CD4-positive, alpha-beta memory T cell (primary cell): ENCODE measurements around the gene ADGRB3. TPM values are rescaled to one million over a fixed set of nuclear protein-coding genes. Genes with fewer than 3 reads are reported as not detected.

Experiments used
- CTCF ChIA-PET: fragments of 350-600 bp; sonication (Branson Sonifier 250); formaldehyde crosslinking; loops from one replicate; lab custom pipeline; 2021; ENCODE audit warnings: inconsistent platforms; ENCODE audit not compliant: partially characterized antibody; lab: Charles Lee
- POLR2A ChIA-PET: fragments of 350-600 bp; sonication (Branson Sonifier 250); formaldehyde crosslinking; loops from one replicate; lab custom pipeline; 2021; ENCODE audit not compliant: partially characterized antibody; lab: Charles Lee
- DNase-seq, 5 donors: peaks; one replicate each; pipeline versions ENCODE4 v3.0.0 to v3.0.0-alpha.2; 2020 to 2022; ENCODE audit warnings: mixed read lengths in 1 of 5
- H3K27ac ChIP-seq: one replicate; pipeline ENCODE4 v1.7.0; 2013; ENCODE audit warnings: low read depth, low read length
- H3K27me3 ChIP-seq: 2 replicates; pipeline ENCODE4 v1.7.0; 2013; ENCODE audit warnings: mild to moderate bottlenecking, low read length, moderate library complexity; ENCODE audit not compliant: insufficient read depth
- H3K36me3 ChIP-seq: 2 replicates; pipeline ENCODE4 v1.7.0; 2013; ENCODE audit warnings: mild to moderate bottlenecking, low read length, moderate library complexity; ENCODE audit not compliant: insufficient read depth
- H3K4me1 ChIP-seq: 2 replicates; pipeline ENCODE4 v1.7.0; 2013; ENCODE audit warnings: mild to moderate bottlenecking, low read length, moderate library complexity; ENCODE audit not compliant: insufficient read depth
- H3K4me3 ChIP-seq, 2 donors: one replicate each; pipeline ENCODE4 v1.7.0; 2013; ENCODE audit warnings: low read length in 2 of 2, mild to moderate bottlenecking in 1 of 2
- H3K9me3 ChIP-seq, 2 donors: one replicate each; pipeline ENCODE4 v1.7.0; 2013; ENCODE audit warnings: low read length in 2 of 2, control low read depth in 1 of 2; ENCODE audit not compliant: control insufficient read depth in 1 of 2
- H3K27ac Mint-ChIP-seq, 7 donors: one replicate each; pipeline ENCODE4 v1.8.0; 2020 to 2021; ENCODE audit warnings: mixed read lengths in 7 of 7, mild to moderate bottlenecking in 6 of 7, inconsistent platforms in 3 of 7, moderate library complexity in 3 of 7
- H3K27me3 Mint-ChIP-seq, 2 donors: one replicate each; pipeline ENCODE4 v1.8.0; 2020 to 2021; ENCODE audit warnings: mixed read lengths in 2 of 2
- H3K36me3 Mint-ChIP-seq, 2 donors: one replicate each; pipeline ENCODE4 v1.8.0; 2020 to 2021; ENCODE audit warnings: mixed read lengths in 2 of 2, inconsistent platforms in 1 of 2, mild to moderate bottlenecking in 1 of 2
- H3K4me1 Mint-ChIP-seq, 4 donors: one replicate each; pipeline ENCODE4 v1.8.0; 2020 to 2021; ENCODE audit warnings: mixed read lengths in 4 of 4, mild to moderate bottlenecking in 1 of 4
- H3K4me3 Mint-ChIP-seq, 8 donors: one replicate each; pipeline ENCODE4 v1.8.0; 2020 to 2021; ENCODE audit warnings: mixed read lengths in 8 of 8, mild to moderate bottlenecking in 7 of 8, moderate library complexity in 6 of 8, inconsistent platforms in 3 of 8
- H3K9me3 Mint-ChIP-seq, 8 donors: one replicate each; pipeline ENCODE4 v1.8.0; 2020 to 2021; ENCODE audit warnings: mixed read lengths in 8 of 8, mild to moderate bottlenecking in 5 of 8, inconsistent platforms in 3 of 8, moderate library complexity in 1 of 8
- intact Hi-C: fragments of 100-400 bp; cut with micrococcal nuclease; formaldehyde crosslinking; loops from one replicate; pipeline ENCODE4 v1.15.1; 2023
- polyA plus RNA-seq, 2 donors: library from polyadenylated mRNA; unstranded; fragments of 300-500 nt; fragmentation: Illumina TruSeq; gene quantifications; one replicate each; pipeline ENCODE4 v1.2.3, GENCODE V29; 2021
- total RNA-seq, 2 experiments: library from RNA; stranded (reverse); gene quantifications; one replicate each; pipeline ENCODE4 v1.2.3, GENCODE V29; 2021

The ADGRB3 gene
- total and polyA plus RNA-seq, 4 experiments from 2014 or later, result not detected

- Mint-ChIP-seq H3K4me3 (no peak overlapping the region), H3K4me1 (no peaks in the 10 kb centered on the region), H3K9me3 (peaks cover 0 to 2% (median 0%) of the 10 kb centered on the region in 8 donors), H3K27ac (peak overlapping the region in 1 of 7 donors; percentile 3), H3K36me3 (no peaks in the 10 kb centered on the region), H3K27me3 (no peaks in the 10 kb centered on the region)
- Histone ChIP-seq H3K9me3 (no peaks in the 10 kb centered on the region), H3K27me3 (no peaks in the 10 kb centered on the region), H3K4me1 (no peaks in the 10 kb centered on the region), H3K36me3 (no peaks in the 10 kb centered on the region), H3K4me3 (no peak overlapping the region), H3K27ac (no peak overlapping the region)
- no peak for DNase-seq
- ChIA-PET POLR2A (no interaction called here), CTCF (no interaction called here)
- intact Hi-C loops, result no loop called here
These were observed 358.8 kb downstream of the ADGRB3 start for GRCh38 chr6:68993911-68994310.

- Histone ChIP-seq H3K9me3 (no peaks in the 10 kb centered on the region), H3K36me3 (no peaks in the 10 kb centered on the region), H3K27ac (no peak overlapping the region), H3K27me3 (no peaks in the 10 kb centered on the region), H3K4me1 (no peaks in the 10 kb centered on the region), H3K4me3 (no peak overlapping the region)
- Mint-ChIP-seq H3K9me3 (peaks cover 0 to 2% (median 0%) of the 10 kb centered on the region in 8 donors), H3K36me3 (no peaks in the 10 kb centered on the region), H3K4me3 (no peak overlapping the region), H3K4me1 (no peaks in the 10 kb centered on the region), H3K27ac (no peak overlapping the region), H3K27me3 (no peaks in the 10 kb centered on the region)
- DNase-seq, result no peak
- CTCF ChIA-PET, result no interaction called here
- POLR2A ChIA-PET, result no interaction called here
- intact Hi-C loops, result no loop called here
These were observed 359.4 kb downstream of the ADGRB3 start for GRCh38 chr6:68994521-68994920.

- Mint-ChIP-seq H3K4me1 (no peaks in the 10 kb centered on the region), H3K27me3 (no peaks in the 10 kb centered on the region), H3K27ac (no peak overlapping the region), H3K4me3 (no peak overlapping the region), H3K36me3 (no peaks in the 10 kb centered on the region), H3K9me3 (peaks cover 0 to 8% (median 2%) of the 10 kb centered on the region in 8 donors)
- H3K27ac ChIP-seq, result no peak overlapping the region
- H3K4me1 ChIP-seq, result no peaks in the 10 kb centered on the region
- no peak overlapping the region for H3K4me3 ChIP-seq
- H3K27me3 ChIP-seq, result no peaks in the 10 kb centered on the region
- ChIA-PET POLR2A (no interaction called here), CTCF (no interaction called here)
- no peaks in the 10 kb centered on the region for H3K36me3 ChIP-seq
- intact Hi-C loops, result no loop called here
- no peak for DNase-seq
- no peaks in the 10 kb centered on the region for H3K9me3 ChIP-seq
These were observed 370.1 kb downstream of the ADGRB3 start for GRCh38 chr6:69005199-69005598.

- no peaks in the 10 kb centered on the region for H3K4me1 ChIP-seq
- Mint-ChIP-seq H3K4me3 (no peak overlapping the region), H3K27ac (no peak overlapping the region), H3K27me3 (no peaks in the 10 kb centered on the region), H3K36me3 (no peaks in the 10 kb centered on the region), H3K9me3 (peaks cover 0 to 6% (median under 1%) of the 10 kb centered on the region in 8 donors), H3K4me1 (peaks cover 0 to under 1% (median 0%) of the 10 kb centered on the region in 4 donors)
- no peak for DNase-seq
- ChIA-PET POLR2A (no interaction called here), CTCF (no interaction called here)
- no peaks in the 10 kb centered on the region for H3K27me3 ChIP-seq
- intact Hi-C loops, result no loop called here
- no peaks in the 10 kb centered on the region for H3K9me3 ChIP-seq
- no peaks in the 10 kb centered on the region for H3K36me3 ChIP-seq
- H3K4me3 ChIP-seq, result no peak overlapping the region
- no peak overlapping the region for H3K27ac ChIP-seq
These were observed 372.7 kb downstream of the ADGRB3 start for GRCh38 chr6:69007781-69008180.

GRCh38 chr6:69012211-69012610 lies 377.1 kb downstream of the ADGRB3 start:
- Histone ChIP-seq H3K4me3 (no peak overlapping the region), H3K27me3 (no peaks in the 10 kb centered on the region), H3K4me1 (no peaks in the 10 kb centered on the region), H3K36me3 (no peaks in the 10 kb centered on the region), H3K9me3 (no peaks in the 10 kb centered on the region), H3K27ac (no peak overlapping the region)
- Mint-ChIP-seq H3K4me3 (no peak overlapping the region), H3K36me3 (no peaks in the 10 kb centered on the region), H3K4me1 (peaks cover 0 to 1% (median 0%) of the 10 kb centered on the region in 4 donors), H3K9me3 (peaks cover 0 to 3% (median 0%) of the 10 kb centered on the region in 8 donors), H3K27ac (no peak overlapping the region), H3K27me3 (no peaks in the 10 kb centered on the region)
- DNase-seq, result no peak
- CTCF ChIA-PET, result no interaction called here
- POLR2A ChIA-PET, result no interaction called here
- intact Hi-C loops, result no loop called here

- intact Hi-C loops, result no loop called here
- DNase-seq, result no peak
- CTCF ChIA-PET, result no interaction called here
- Mint-ChIP-seq H3K36me3 (no peaks in the 10 kb centered on the region), H3K4me1 (peaks cover 0 to 1% (median 0%) of the 10 kb centered on the region in 4 donors), H3K9me3 (peaks cover 0 to 3% (median 0%) of the 10 kb centered on the region in 8 donors), H3K27ac (no peak overlapping the region), H3K4me3 (no peak overlapping the region), H3K27me3 (no peaks in the 10 kb centered on the region)
- H3K9me3 ChIP-seq, result no peaks in the 10 kb centered on the region
- H3K4me1 ChIP-seq, result no peaks in the 10 kb centered on the region
- no peaks in the 10 kb centered on the region for H3K36me3 ChIP-seq
- POLR2A ChIA-PET, result no interaction called here
- H3K4me3 ChIP-seq, result no peak overlapping the region
- H3K27me3 ChIP-seq, result no peaks in the 10 kb centered on the region
- no peak overlapping the region for H3K27ac ChIP-seq
These were observed 377.8 kb downstream of the ADGRB3 start for GRCh38 chr6:69012876-69013275.

GRCh38 chr6:69018906-69019305 lies 383.8 kb downstream of the ADGRB3 start:
- Histone ChIP-seq H3K27ac (no peak overlapping the region), H3K27me3 (no peaks in the 10 kb centered on the region), H3K4me1 (no peaks in the 10 kb centered on the region), H3K36me3 (no peaks in the 10 kb centered on the region), H3K4me3 (no peak overlapping the region), H3K9me3 (no peaks in the 10 kb centered on the region)
- Mint-ChIP-seq H3K27me3 (no peaks in the 10 kb centered on the region), H3K36me3 (no peaks in the 10 kb centered on the region), H3K4me1 (no peaks in the 10 kb centered on the region), H3K4me3 (no peak overlapping the region), H3K27ac (no peak overlapping the region), H3K9me3 (no peaks in the 10 kb centered on the region)
- CTCF ChIA-PET, result no interaction called here
- no peak for DNase-seq
- POLR2A ChIA-PET, result no interaction called here
- intact Hi-C loops, result no loop called here

- no peak overlapping the region for H3K27ac ChIP-seq
- H3K27me3 ChIP-seq, result no peaks in the 10 kb centered on the region
- Mint-ChIP-seq H3K27ac (no peak overlapping the region), H3K36me3 (no peaks in the 10 kb centered on the region), H3K4me3 (no peak overlapping the region), H3K27me3 (no peaks in the 10 kb centered on the region), H3K9me3 (no peaks in the 10 kb centered on the region), H3K4me1 (no peaks in the 10 kb centered on the region)
- no peak overlapping the region for H3K4me3 ChIP-seq
- H3K36me3 ChIP-seq, result no peaks in the 10 kb centered on the region
- intact Hi-C loops, result no loop called here
- no peaks in the 10 kb centered on the region for H3K4me1 ChIP-seq
- ChIA-PET CTCF (no interaction called here), POLR2A (no interaction called here)
- no peaks in the 10 kb centered on the region for H3K9me3 ChIP-seq
- no peak for DNase-seq
These were observed 384.8 kb downstream of the ADGRB3 start for GRCh38 chr6:69019832-69020231.
